H9 (cell line): Measurements from ENCODE around the gene DHRSX. TPM values are rescaled to one million over a fixed set of nuclear protein-coding genes. Genes with fewer than 3 reads are reported as not detected.
A peak's percentile ranks its signal among the peaks of the same experiment; 100 is the strongest.

Experiments used
- DNase-seq: peaks from one replicate; pipeline ENCODE4 v3.0.0-alpha.2; 2017
- H2AFZ ChIP-seq: one replicate; pipeline ENCODE4 v1.6.1; 2013; ENCODE audit warnings: mild to moderate bottlenecking, low read length, control low read depth, moderate library complexity
- H2AK5ac ChIP-seq: 2 replicates; pipeline ENCODE4 v1.6.1; 2013; ENCODE audit warnings: low read length, control low read depth, mixed read lengths; ENCODE audit not compliant: insufficient read length
- H2BK120ac ChIP-seq: one replicate; pipeline ENCODE4 v1.6.1; 2013; ENCODE audit warnings: low read depth, mild to moderate bottlenecking, low read length, control low read depth, inconsistent platforms; ENCODE audit not compliant: poor library complexity, severe bottlenecking
- H2BK12ac ChIP-seq: 2 replicates; pipeline ENCODE4 v1.6.1; 2013; ENCODE audit warnings: low read length, control low read depth, mixed read lengths, low read depth; ENCODE audit not compliant: insufficient read length
- H2BK15ac ChIP-seq: 2 replicates; pipeline ENCODE4 v1.6.1; 2013; ENCODE audit warnings: low read depth, low read length, control low read depth
- H2BK20ac ChIP-seq: one replicate; pipeline ENCODE4 v1.6.1; 2013; ENCODE audit warnings: low read depth, mild to moderate bottlenecking, low read length, control low read depth, inconsistent platforms; ENCODE audit not compliant: poor library complexity, severe bottlenecking
- H2BK5ac ChIP-seq: 2 replicates; pipeline ENCODE4 v1.6.1; 2013; ENCODE audit warnings: low read length, control low read depth, mixed read lengths; ENCODE audit not compliant: insufficient read length
- H3K14ac ChIP-seq: 2 replicates; pipeline ENCODE4 v1.6.1; 2013; ENCODE audit warnings: low read length, control low read depth; ENCODE audit not compliant: insufficient read depth
- H3K18ac ChIP-seq: 2 replicates; pipeline ENCODE4 v1.6.1; 2013; ENCODE audit warnings: low read depth, mild to moderate bottlenecking, mixed read lengths, low read length, control low read depth; ENCODE audit not compliant: insufficient read length
- H3K23ac ChIP-seq: 2 replicates; pipeline ENCODE4 v1.6.1; 2013; ENCODE audit warnings: low read length, control low read depth, mixed read lengths, low read depth; ENCODE audit not compliant: insufficient read length
- H3K23me2 ChIP-seq: 2 replicates; pipeline ENCODE4 v1.6.1; 2013; ENCODE audit warnings: low read depth, mild to moderate bottlenecking, mixed read lengths, low read length, control low read depth; ENCODE audit not compliant: insufficient read length, poor library complexity, severe bottlenecking
- H3K27ac ChIP-seq: 2 replicates; pipeline ENCODE4 v1.5.1; 2013; ENCODE audit warnings: low read length, control low read depth, mixed read lengths, low read depth; ENCODE audit not compliant: insufficient read length
- H3K27me3 ChIP-seq: 2 replicates; pipeline ENCODE4 v1.6.1; 2013; ENCODE audit warnings: low read length, control low read depth, inconsistent platforms; ENCODE audit not compliant: insufficient read depth
- H3K4ac ChIP-seq: 2 replicates; pipeline ENCODE4 v1.6.1; 2013; ENCODE audit warnings: low read depth, mild to moderate bottlenecking, control low read depth, inconsistent platforms, low read length, moderate library complexity
- H3K4me1 ChIP-seq: 2 replicates; pipeline ENCODE4 v1.6.1; 2013; ENCODE audit warnings: low read length, control low read depth, inconsistent platforms; ENCODE audit not compliant: insufficient read depth
- H3K4me2 ChIP-seq: 2 replicates; pipeline ENCODE4 v1.6.1; 2013; ENCODE audit warnings: low read length, control low read depth, mixed read lengths; ENCODE audit not compliant: insufficient read length, insufficient read depth
- H3K56ac ChIP-seq: 2 replicates; pipeline ENCODE4 v1.6.1; 2013; ENCODE audit warnings: low read depth, mild to moderate bottlenecking, mixed read lengths, low read length, control low read depth; ENCODE audit not compliant: insufficient read length
- H3K79me1 ChIP-seq: 2 replicates; pipeline ENCODE4 v1.6.1; 2013; ENCODE audit warnings: low read depth, mild to moderate bottlenecking, moderate library complexity, low read length, control low read depth, inconsistent platforms; ENCODE audit not compliant: insufficient read depth, poor library complexity, severe bottlenecking
- H3K79me2 ChIP-seq: 2 replicates; pipeline ENCODE4 v1.6.1; 2013; ENCODE audit warnings: low read length, control low read depth, inconsistent platforms; ENCODE audit not compliant: insufficient read depth
- H3K9ac ChIP-seq: 2 replicates; pipeline ENCODE4 v1.6.1; 2013; ENCODE audit warnings: low read length, control low read depth, mixed read lengths; ENCODE audit not compliant: insufficient read length; ENCODE audit errors: extremely low read depth
- H3K9me3 ChIP-seq: one replicate; pipeline ENCODE4 v1.6.1; 2013; ENCODE audit warnings: low read depth, low read length, inconsistent platforms; ENCODE audit not compliant: control insufficient read depth
- H3T11ph ChIP-seq: one replicate; pipeline ENCODE4 v1.6.1; 2013; ENCODE audit warnings: mild to moderate bottlenecking, low read length, control low read depth, inconsistent platforms
- H4K20me1 ChIP-seq: one replicate; pipeline ENCODE4 v1.6.1; 2013; ENCODE audit not compliant: control insufficient read depth, insufficient read length, insufficient read depth
- H4K5ac ChIP-seq: 2 replicates; pipeline ENCODE4 v1.6.1; 2013; ENCODE audit warnings: low read depth, mild to moderate bottlenecking, mixed read lengths, low read length, control low read depth; ENCODE audit not compliant: insufficient read length
- H4K8ac ChIP-seq: replicated peaks from 2 replicates; pipeline ENCODE4 v1.6.1; 2013; ENCODE audit warnings: low read length, control low read depth, mixed read lengths, low read depth; ENCODE audit not compliant: insufficient read length
- H4K91ac ChIP-seq: 2 replicates; pipeline ENCODE4 v1.6.1; 2013; ENCODE audit warnings: low read depth, mild to moderate bottlenecking, moderate library complexity, mixed read lengths, low read length, control low read depth; ENCODE audit not compliant: insufficient read length
- H3K27ac Mint-ChIP-seq, 3 experiments: 2 replicates in 2 of 3; 3 replicates in 1 of 3; pipeline ENCODE4 v1.8.0; 2020 to 2021; ENCODE audit warnings: mixed read lengths in 3 of 3, mild to moderate bottlenecking in 1 of 3, moderate library complexity in 1 of 3
- H3K27me3 Mint-ChIP-seq: 2 replicates; pipeline ENCODE4 v1.8.0; 2021; ENCODE audit warnings: low read depth, mild to moderate bottlenecking, moderate library complexity, mixed read lengths
- H3K36me3 Mint-ChIP-seq, 3 experiments: 2 replicates in 2 of 3; 3 replicates in 1 of 3; pipeline ENCODE4 v1.8.0; 2020 to 2021; ENCODE audit warnings: low read depth in 3 of 3, mixed read lengths in 3 of 3; ENCODE audit not compliant: insufficient read depth in 1 of 3
- H3K4me1 Mint-ChIP-seq, 2 experiments: 2 replicates each; pipeline ENCODE4 v1.8.0; 2020; ENCODE audit warnings: mixed read lengths in 2 of 2
- H3K4me3 Mint-ChIP-seq, 2 experiments: 2 replicates in 1 of 2; 3 replicates in 1 of 2; pipeline ENCODE4 v1.8.0; 2020 to 2021; ENCODE audit warnings: mild to moderate bottlenecking in 2 of 2, mixed read lengths in 2 of 2, moderate library complexity in 1 of 2
- H3K9me3 Mint-ChIP-seq, 2 experiments: 2 replicates in 1 of 2; 3 replicates in 1 of 2; pipeline ENCODE4 v1.8.0; 2020; ENCODE audit warnings: mild to moderate bottlenecking in 2 of 2, mixed read lengths in 2 of 2, moderate library complexity in 1 of 2
- WGBS: extraction: QIAGEN DNeasy Blood & Tissue Kit; methylation state at CpG from one replicate; pipeline ENCODE4 v1.1.7; 2013; ENCODE audit warnings: missing lambda C conversion rate, low lambda C conversion rate, mixed read lengths; ENCODE audit not compliant: insufficient read length; ENCODE audit errors: extremely low coverage; 5-methylcytosine and 5-hydroxymethylcytosine counted together
- total RNA-seq: library from RNA; stranded (reverse); gene quantifications from 2 replicates; pipeline ENCODE4 v1.2.1, GENCODE V29; 2021
- TF ChIP-seq, protein P1 (sequence below): fragments of 200-600 bp; sonication (generic); conservative IDR thresholded peaks from 3 replicates; pipeline ENCODE4 v1.8.0; 2021; ENCODE audit warnings: antibody characterized with exemption, mild to moderate bottlenecking

Gene DHRSX
- total RNA-seq, 1 experiment from 2014 or later = 44.0 TPM

DNA sequence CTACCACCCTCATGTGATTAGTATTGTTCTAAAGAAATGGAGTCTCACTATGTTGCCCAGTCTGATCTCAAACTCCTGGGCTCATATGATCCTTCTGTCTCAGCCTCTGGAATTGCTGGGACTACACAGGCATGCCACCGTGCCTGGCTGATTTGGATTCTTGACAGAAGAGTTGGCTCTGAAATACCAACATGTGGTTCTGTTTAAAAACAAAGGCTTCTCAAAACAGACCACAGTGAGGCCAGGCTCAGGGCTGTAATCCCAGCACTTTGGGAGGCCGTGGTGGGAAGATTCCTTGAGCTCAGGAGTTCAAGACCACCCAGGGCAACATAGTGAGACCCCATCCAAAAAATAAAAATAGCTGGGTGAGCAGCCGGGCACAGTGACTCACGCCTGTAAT, 126.7 kb downstream of the DHRSX start:
- Histone ChIP-seq H3K4me2 (no peak overlapping the region), H3K9ac (no peak overlapping the region), H3K79me2 (no peaks in the 10 kb centered on the region), H3K79me1 (no peaks in the 10 kb centered on the region), H3K4me1 (no peaks in the 10 kb centered on the region; the same call in 1 of the 2 replicates), H3K14ac (no peak overlapping the region), H4K5ac (no peak overlapping the region), H3K23me2 (no peaks in the 10 kb centered on the region), H3K56ac (no peak overlapping the region), H2BK5ac (no peak overlapping the region), H4K8ac (no peak overlapping the region), H2BK120ac (no peak overlapping the region), H2AFZ (no peak overlapping the region), H3K23ac (no peak overlapping the region), H4K20me1 (no peaks in the 10 kb centered on the region), H3T11ph (no peak overlapping the region), H3K9me3 (no peaks in the 10 kb centered on the region), H3K18ac (no peak overlapping the region), H2BK12ac (no peak overlapping the region), H3K4ac (no peak overlapping the region), H2BK20ac (no peak overlapping the region), H2BK15ac (no peak overlapping the region), H3K27ac (no peak overlapping the region), H3K27me3 (no peaks in the 10 kb centered on the region), H2AK5ac (no peak overlapping the region), H4K91ac (no peak overlapping the region)
- DNase-seq = no peak
- TF ChIP-seq, protein P1, sequence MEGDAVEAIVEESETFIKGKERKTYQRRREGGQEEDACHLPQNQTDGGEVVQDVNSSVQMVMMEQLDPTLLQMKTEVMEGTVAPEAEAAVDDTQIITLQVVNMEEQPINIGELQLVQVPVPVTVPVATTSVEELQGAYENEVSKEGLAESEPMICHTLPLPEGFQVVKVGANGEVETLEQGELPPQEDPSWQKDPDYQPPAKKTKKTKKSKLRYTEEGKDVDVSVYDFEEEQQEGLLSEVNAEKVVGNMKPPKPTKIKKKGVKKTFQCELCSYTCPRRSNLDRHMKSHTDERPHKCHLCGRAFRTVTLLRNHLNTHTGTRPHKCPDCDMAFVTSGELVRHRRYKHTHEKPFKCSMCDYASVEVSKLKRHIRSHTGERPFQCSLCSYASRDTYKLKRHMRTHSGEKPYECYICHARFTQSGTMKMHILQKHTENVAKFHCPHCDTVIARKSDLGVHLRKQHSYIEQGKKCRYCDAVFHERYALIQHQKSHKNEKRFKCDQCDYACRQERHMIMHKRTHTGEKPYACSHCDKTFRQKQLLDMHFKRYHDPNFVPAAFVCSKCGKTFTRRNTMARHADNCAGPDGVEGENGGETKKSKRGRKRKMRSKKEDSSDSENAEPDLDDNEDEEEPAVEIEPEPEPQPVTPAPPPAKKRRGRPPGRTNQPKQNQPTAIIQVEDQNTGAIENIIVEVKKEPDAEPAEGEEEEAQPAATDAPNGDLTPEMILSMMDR = no peak
- H3K27me3 Mint-ChIP-seq = no peaks in the 10 kb centered on the region
- no peak overlapping the region for H3K4me3 Mint-ChIP-seq
- WGBS = no CpG with 5 or more reads among the region's 4 CpGs
- peaks cover 16 to 20% of the 10 kb centered on the region in 2 experiments for H3K4me1 Mint-ChIP-seq
- H3K27ac Mint-ChIP-seq = peak overlapping the region in 2 of 3 experiments; percentile 39 to 48; a peak in 2 of 7 replicates
- peaks cover 29 to 48% (median 43%) of the 10 kb centered on the region in 3 experiments for H3K36me3 Mint-ChIP-seq
- peaks cover 12 to 15% of the 10 kb centered on the region in 2 experiments; a peak in 4 of 5 replicates for H3K9me3 Mint-ChIP-seq
